GM12872 (cell line): ENCODE results near the gene RALB.

Experiments
- CTCF ChIP-seq: IDR thresholded peaks from 3 replicates; pipeline ENCODE4 v1.5.1; 2011; ENCODE audit warnings: low read depth, mild to moderate bottlenecking, low read length, moderate library complexity; ENCODE audit not compliant: insufficient read depth

Gene RALB

GRCh38 chr2:120318626-120319025 lies 66.0 kb downstream of the RALB start:
- no peak for TF ChIP-seq CTCF

DNA sequence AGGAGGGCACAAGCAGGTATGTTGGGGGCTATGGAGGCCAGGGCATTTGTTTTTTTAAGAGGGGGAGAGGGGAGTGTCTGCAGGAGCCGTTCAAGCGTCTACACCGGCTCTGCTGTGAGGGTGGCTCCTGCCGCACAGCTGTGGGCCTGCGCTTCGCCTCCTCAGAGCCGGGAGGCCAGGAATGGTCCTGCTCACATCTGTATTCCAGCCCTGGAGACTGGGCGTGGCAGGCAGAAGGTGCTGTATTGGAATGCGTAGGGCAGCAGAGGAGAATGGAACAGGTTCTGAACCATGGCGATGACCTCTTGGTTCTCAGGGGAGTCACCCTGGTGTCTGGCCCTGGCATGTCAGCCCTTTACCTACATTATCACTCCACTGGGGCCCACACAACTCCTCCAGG lies 66.5 kb downstream of the RALB start:
- no peak for TF ChIP-seq CTCF

- TF ChIP-seq CTCF: no peak
Measured at GRCh38 chr2:120319686-120320317, 67.2 kb downstream of the RALB start.

GRCh38 chr2:120320318-120320851 lies 67.7 kb downstream of the RALB start:
- no peak for TF ChIP-seq CTCF

DNA sequence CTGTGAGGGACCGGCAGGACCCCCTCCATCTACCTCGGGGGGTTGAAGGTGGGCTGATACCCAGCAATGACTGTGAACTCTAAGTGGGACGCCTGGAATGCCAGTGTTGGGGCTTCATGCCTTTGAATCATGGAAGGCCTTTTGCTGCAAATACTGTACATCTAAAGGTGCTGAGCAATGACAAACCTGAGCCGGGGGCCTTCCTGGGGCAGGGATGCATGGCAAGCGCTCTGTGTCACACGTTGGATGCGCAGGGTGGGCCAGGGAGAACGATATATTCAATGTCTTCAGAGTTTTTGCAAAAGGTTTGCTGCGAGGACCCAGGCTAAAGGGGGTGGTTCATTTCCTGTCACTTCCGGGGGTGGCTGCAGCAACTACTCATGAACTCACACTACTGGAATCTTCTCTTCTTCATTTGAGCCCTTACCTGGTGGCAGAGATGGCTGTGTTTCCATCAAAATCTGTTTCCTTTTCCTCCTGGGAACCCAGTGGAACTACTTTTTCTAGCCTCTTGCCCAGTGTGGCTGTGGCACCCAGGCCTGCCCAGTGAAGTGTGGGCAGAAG lies 69.2 kb downstream of the RALB start:
- no peak for TF ChIP-seq CTCF

GRCh38 chr2:120322329-120322728 lies 69.7 kb downstream of the RALB start:
- TF ChIP-seq CTCF: no peak

DNA sequence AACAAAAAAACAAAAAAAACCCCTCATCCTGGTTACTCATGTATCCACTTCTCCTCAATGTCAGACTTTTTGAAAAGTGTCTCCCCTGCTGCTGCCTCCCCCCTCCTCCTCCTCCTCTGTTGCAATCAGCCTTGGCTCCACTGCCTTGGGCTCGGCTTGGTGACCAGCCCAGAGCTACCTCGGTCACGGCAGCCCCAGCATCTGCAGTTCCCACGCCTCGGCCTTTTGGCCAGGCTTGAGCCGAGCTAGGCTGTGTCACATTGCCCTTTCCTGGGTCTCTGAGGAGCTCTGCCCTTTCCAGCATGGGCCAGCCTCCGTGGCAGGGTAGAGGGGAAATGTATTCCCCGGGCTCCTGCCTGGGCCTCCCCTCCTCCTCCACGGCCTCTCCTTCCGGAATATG lies 70.6 kb downstream of the RALB start:
- no peak for TF ChIP-seq CTCF
